Natural killer cell (primary cell): Measurements from ENCODE around the gene SLC18A3. TPM values are rescaled to one million over a fixed set of nuclear protein-coding genes. Genes with fewer than 3 reads are reported as not detected.

Source experiments
- ATAC-seq, 3 donors: fragments of 150-1000 bp in 2 of 3; fragments of 200-7000 bp in 1 of 3; cut with Tn5 transposase; 1 replicate in 1 of 3; 2 replicates in 2 of 3; pipeline ENCODE4 v1.10.0; 2021; ENCODE audit warnings: mild to moderate bottlenecking in 2 of 3, moderate library complexity in 2 of 3
- DNase-seq, 2 donors: peaks; one replicate each; pipeline versions ENCODE4 v3.0.0 to v3.0.0-alpha.2; 2013 to 2021; ENCODE audit warnings: mixed read lengths in 1 of 2
- H3K27ac ChIP-seq: one replicate; pipeline ENCODE4 v1.5.1; 2013; ENCODE audit warnings: mild to moderate bottlenecking, low read length
- H3K27me3 ChIP-seq: one replicate; pipeline ENCODE4 v1.6.1; 2013; ENCODE audit warnings: low read length; ENCODE audit not compliant: control insufficient read depth, insufficient read depth
- H3K36me3 ChIP-seq: one replicate; pipeline ENCODE4 v1.6.1; 2013; ENCODE audit warnings: low read length; ENCODE audit not compliant: control insufficient read depth, insufficient read depth
- H3K4me1 ChIP-seq: one replicate; pipeline ENCODE4 v1.6.1; 2013; ENCODE audit warnings: low read length; ENCODE audit not compliant: control insufficient read depth, insufficient read depth
- H3K4me3 ChIP-seq: one replicate; pipeline ENCODE4 v1.5.1; 2013; ENCODE audit warnings: low read length
- H3K9me3 ChIP-seq: one replicate; pipeline ENCODE4 v1.6.1; 2013; ENCODE audit warnings: low read length; ENCODE audit not compliant: control insufficient read depth, insufficient read depth
- H3K27ac Mint-ChIP-seq, 2 donors: one replicate each; pipeline ENCODE4 v1.8.0; 2022; ENCODE audit warnings: mild to moderate bottlenecking in 2 of 2, mixed read lengths in 2 of 2, moderate library complexity in 1 of 2
- H3K27me3 Mint-ChIP-seq, 2 donors: one replicate each; pipeline ENCODE4 v1.8.0; 2022; ENCODE audit warnings: low read depth in 2 of 2, mixed read lengths in 2 of 2
- H3K36me3 Mint-ChIP-seq: one replicate; pipeline ENCODE4 v1.8.0; 2022; ENCODE audit warnings: mixed read lengths
- H3K4me1 Mint-ChIP-seq, 2 donors: one replicate each; pipeline ENCODE4 v1.8.0; 2022; ENCODE audit warnings: mixed read lengths in 2 of 2
- H3K4me3 Mint-ChIP-seq: one replicate; pipeline ENCODE4 v1.8.0; 2022; ENCODE audit warnings: mild to moderate bottlenecking, moderate library complexity, mixed read lengths
- H3K9me3 Mint-ChIP-seq, 2 donors: one replicate each; pipeline ENCODE4 v1.8.0; 2022; ENCODE audit warnings: mixed read lengths in 2 of 2
- CTCF ChIP-seq: fragments of 200-600 bp; IDR thresholded peaks from one replicate; pipeline ENCODE4 v1.8.0; 2022; ENCODE audit warnings: antibody characterized with exemption
- WGBS: methylation state at CpG from one replicate; pipeline ENCODE4 v1.1.7; 2013; ENCODE audit warnings: missing lambda C conversion rate; ENCODE audit not compliant: insufficient coverage; 5-methylcytosine and 5-hydroxymethylcytosine counted together
- intact Hi-C: fragments of 100-400 bp; cut with micrococcal nuclease; formaldehyde crosslinking; loops from one replicate; pipeline ENCODE4 v1.14.2; 2022
- total RNA-seq, 4 donors: library from RNA; stranded (reverse); fragments of 120-200 nt in 1 of 4; gene quantifications; one replicate each; pipeline versions ENCODE4 v1.2.3 to v1.2.4, GENCODE V29; 2013 to 2022

SLC18A3 gene
- total RNA-seq, 3 donors from 2014 or later (not counting 1 experiment from before 2014, with no cell fraction given), result not detected

GRCh38 chr10:49645871-49646870, 36.1 kb downstream of the SLC18A3 start:
- Histone ChIP-seq H3K36me3 (no peaks in the 10 kb centered on the region), H3K27me3 (no peaks in the 10 kb centered on the region), H3K9me3 (no peaks in the 10 kb centered on the region), H3K4me1 (no peaks in the 10 kb centered on the region), H3K27ac (no peak overlapping the region), H3K4me3 (no peak overlapping the region)
- ATAC-seq (no peak), DNase-seq (no peak)
- WGBS, result 93% methylated on average over 22 of the region's 22 CpGs
- H3K9me3 Mint-ChIP-seq, result no peaks in the 10 kb centered on the region
- no peak overlapping the region for H3K4me3 Mint-ChIP-seq
- TF ChIP-seq CTCF, result no peak
- no peak overlapping the region for H3K27ac Mint-ChIP-seq
- peaks cover 12 to 18% of the 10 kb centered on the region in 2 donors for H3K27me3 Mint-ChIP-seq
- peaks cover 0 to 13% of the 10 kb centered on the region in 2 donors for H3K4me1 Mint-ChIP-seq
- H3K36me3 Mint-ChIP-seq, result no peaks in the 10 kb centered on the region
- intact Hi-C loops, result no loop called here

GRCh38 chr10:49647554-49647953, 37.4 kb downstream of the SLC18A3 start:
- no peak for TF ChIP-seq CTCF
- DNase-seq (no peak), ATAC-seq (no peak)
- peaks cover 0 to 13% of the 10 kb centered on the region in 2 donors for H3K4me1 Mint-ChIP-seq
- no peaks in the 10 kb centered on the region for H3K36me3 Mint-ChIP-seq
- Histone ChIP-seq H3K27ac (no peak overlapping the region), H3K4me1 (no peaks in the 10 kb centered on the region), H3K9me3 (no peaks in the 10 kb centered on the region), H3K4me3 (no peak overlapping the region), H3K36me3 (no peaks in the 10 kb centered on the region), H3K27me3 (no peaks in the 10 kb centered on the region)
- intact Hi-C loops, result no loop called here
- no peak overlapping the region for H3K27ac Mint-ChIP-seq
- no peaks in the 10 kb centered on the region for H3K9me3 Mint-ChIP-seq
- no peak overlapping the region for H3K4me3 Mint-ChIP-seq
- 86% methylated on average over 4 of the region's 4 CpGs for whole genome bisulfite sequencing
- H3K27me3 Mint-ChIP-seq, result peaks cover 6 to 16% of the 10 kb centered on the region in 2 donors

GRCh38 chr10:49647985-49648795, 38.1 kb downstream of the SLC18A3 start:
- Mint-ChIP-seq H3K36me3 (no peaks in the 10 kb centered on the region), H3K4me3 (no peak overlapping the region), H3K4me1 (peaks cover 0 to 13% of the 10 kb centered on the region in 2 donors), H3K9me3 (no peaks in the 10 kb centered on the region), H3K27me3 (peaks cover 6 to 16% of the 10 kb centered on the region in 2 donors), H3K27ac (no peak overlapping the region)
- TF ChIP-seq CTCF, result no peak
- Histone ChIP-seq H3K36me3 (no peaks in the 10 kb centered on the region), H3K4me1 (no peaks in the 10 kb centered on the region), H3K27ac (no peak overlapping the region), H3K27me3 (no peaks in the 10 kb centered on the region), H3K9me3 (no peaks in the 10 kb centered on the region), H3K4me3 (no peak overlapping the region)
- intact Hi-C loops, result no loop called here
- no peak for ATAC-seq
- no peak for DNase-seq
- WGBS, result 75% methylated on average over 16 of the region's 18 CpGs
